ENCODE data around the gene RUVBL2.

Gene RUVBL2

DNA sequence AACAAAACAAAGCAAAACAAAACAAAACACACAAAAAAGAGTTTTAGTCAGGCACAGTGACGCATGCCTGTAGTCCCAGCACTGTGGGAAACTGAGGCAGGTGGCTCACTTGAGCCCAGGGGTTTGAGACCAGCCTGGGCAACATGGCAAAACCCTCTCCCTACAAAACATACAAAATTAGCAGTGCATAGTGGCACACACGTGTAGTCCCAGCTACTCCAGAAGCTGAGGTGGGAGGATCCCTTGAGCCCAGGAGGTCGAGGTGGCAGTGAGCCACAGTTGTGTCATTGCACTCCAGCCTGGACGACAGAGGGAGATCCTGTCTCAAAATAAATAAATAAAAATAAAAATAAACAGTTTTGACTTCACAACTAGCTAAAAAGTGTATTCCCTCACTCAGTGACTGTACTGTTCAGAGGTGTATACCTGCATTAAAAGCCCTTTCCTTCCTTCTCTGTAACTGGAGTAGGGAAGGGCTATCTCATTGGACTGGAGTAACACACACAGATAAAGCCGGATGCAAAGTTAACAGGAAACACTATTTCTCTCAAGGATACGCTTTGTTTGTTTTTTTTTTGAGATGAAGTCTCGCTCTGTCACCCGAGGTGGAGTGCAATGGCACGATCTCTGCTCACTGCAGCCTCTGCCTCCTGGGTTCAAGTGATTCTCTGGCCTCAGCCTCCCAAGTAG lies 42.7 kb upstream of the RUVBL2 start:
- TF ChIP-seq, protein P1, sequence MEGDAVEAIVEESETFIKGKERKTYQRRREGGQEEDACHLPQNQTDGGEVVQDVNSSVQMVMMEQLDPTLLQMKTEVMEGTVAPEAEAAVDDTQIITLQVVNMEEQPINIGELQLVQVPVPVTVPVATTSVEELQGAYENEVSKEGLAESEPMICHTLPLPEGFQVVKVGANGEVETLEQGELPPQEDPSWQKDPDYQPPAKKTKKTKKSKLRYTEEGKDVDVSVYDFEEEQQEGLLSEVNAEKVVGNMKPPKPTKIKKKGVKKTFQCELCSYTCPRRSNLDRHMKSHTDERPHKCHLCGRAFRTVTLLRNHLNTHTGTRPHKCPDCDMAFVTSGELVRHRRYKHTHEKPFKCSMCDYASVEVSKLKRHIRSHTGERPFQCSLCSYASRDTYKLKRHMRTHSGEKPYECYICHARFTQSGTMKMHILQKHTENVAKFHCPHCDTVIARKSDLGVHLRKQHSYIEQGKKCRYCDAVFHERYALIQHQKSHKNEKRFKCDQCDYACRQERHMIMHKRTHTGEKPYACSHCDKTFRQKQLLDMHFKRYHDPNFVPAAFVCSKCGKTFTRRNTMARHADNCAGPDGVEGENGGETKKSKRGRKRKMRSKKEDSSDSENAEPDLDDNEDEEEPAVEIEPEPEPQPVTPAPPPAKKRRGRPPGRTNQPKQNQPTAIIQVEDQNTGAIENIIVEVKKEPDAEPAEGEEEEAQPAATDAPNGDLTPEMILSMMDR (IDR thresholded peaks at IDR 0.05), result no peak
- H3K4me3 ChIP-seq, result no peak overlapping the region
- no peak for DNase-seq (ENCODE audit: low spot score)

GRCh38 chr19:48953141-48953540 lies 40.5 kb upstream of the RUVBL2 start:
- TF ChIP-seq, protein P1 (IDR thresholded peaks at IDR 0.05), result no peak
- H3K27ac ChIP-seq, result no peak overlapping the region
- no peak for DNase-seq (ENCODE audit: low spot score)
- H3K4me3 ChIP-seq, result no peak overlapping the region

More for the DNA sequence above, 42.7 kb upstream of the RUVBL2 start:
- H3K27ac ChIP-seq, result no peak overlapping the region

DNA sequence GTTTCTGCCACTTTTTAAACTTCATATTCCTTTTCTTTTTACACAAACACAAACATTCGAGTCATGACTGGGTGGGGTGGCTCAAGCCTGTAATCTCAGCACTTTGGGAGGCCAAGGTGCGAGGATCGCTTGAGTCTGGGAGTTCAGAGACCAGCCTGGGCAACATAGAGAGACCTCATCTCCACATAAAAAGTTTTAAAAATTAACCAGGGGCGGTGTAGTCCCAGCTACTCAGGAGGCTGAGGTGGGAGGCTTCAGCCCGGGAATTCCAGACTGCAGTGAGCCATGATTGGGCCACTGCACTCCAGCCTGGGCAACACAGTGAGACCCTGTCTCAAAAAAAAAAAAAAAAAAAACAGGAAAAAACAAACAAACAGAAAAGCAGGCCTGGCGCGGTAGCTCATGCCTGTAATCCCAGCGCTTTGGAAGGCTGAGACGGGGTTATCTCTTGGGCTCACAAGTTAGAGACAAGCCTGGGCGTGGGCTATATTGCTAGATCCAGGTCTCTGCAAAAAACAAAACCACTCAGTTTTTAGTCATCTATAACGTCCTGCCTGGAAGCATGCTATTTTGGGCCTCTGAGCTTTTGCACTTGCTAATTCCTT lies 39.6 kb upstream of the RUVBL2 start:
- Histone ChIP-seq H3K27ac (peak overlapping the region; percentile 86 to 88), H3K4me3 (peak overlapping the region; percentile 87)
- TF ChIP-seq, protein P1 (IDR thresholded peaks at IDR 0.05), result no peak
- no peak for DNase-seq (ENCODE audit: low spot score)

GRCh38 chr19:48954595-48955307 lies 38.9 kb upstream of the RUVBL2 start, which contains the start of gene BAX:
Gene BAX, plus strand, starts transcription at chr19:48954875. Its CDS starts 54 bp downstream, at chr19:48954929.
- Histone ChIP-seq H3K27ac (peak within 1 kb of the TSS; percentile 86 to 88), H3K4me3 (peak within 1 kb of the TSS; percentile 87)
- TF ChIP-seq, protein P1 (IDR thresholded peaks at IDR 0.05), result no peak
- peak; percentile 99 for DNase-seq (ENCODE audit: low spot score)

GRCh38 chr19:48955308-48955958 lies 38.3 kb upstream of the RUVBL2 start:
- no peak for DNase-seq (ENCODE audit: low spot score)
- TF ChIP-seq, protein P1 (IDR thresholded peaks at IDR 0.05), result no peak
- peak overlapping the region; percentile 87 for H3K4me3 ChIP-seq

GRCh38 chr19:48958006-48958405 lies 35.7 kb upstream of the RUVBL2 start:
- TF ChIP-seq, protein P1 (IDR thresholded peaks at IDR 0.05), result no peak
- no peak for DNase-seq (ENCODE audit: low spot score)
- H3K27ac ChIP-seq, result no peak overlapping the region
- no peak overlapping the region for H3K4me3 ChIP-seq

More at GRCh38 chr19:48955308-48955958, 38.3 kb upstream of the RUVBL2 start:
- peak overlapping the region; percentile 86 to 88 for H3K27ac ChIP-seq
